ENCODE measurements around the gene EPS8L2. TPM values are rescaled to one million over a fixed set of nuclear protein-coding genes. Genes with fewer than 3 reads are reported as not detected.

The EPS8L2 gene
- polyA plus RNA-seq, 3 donors, result 0.55 TPM; not detected in 2

DNA sequence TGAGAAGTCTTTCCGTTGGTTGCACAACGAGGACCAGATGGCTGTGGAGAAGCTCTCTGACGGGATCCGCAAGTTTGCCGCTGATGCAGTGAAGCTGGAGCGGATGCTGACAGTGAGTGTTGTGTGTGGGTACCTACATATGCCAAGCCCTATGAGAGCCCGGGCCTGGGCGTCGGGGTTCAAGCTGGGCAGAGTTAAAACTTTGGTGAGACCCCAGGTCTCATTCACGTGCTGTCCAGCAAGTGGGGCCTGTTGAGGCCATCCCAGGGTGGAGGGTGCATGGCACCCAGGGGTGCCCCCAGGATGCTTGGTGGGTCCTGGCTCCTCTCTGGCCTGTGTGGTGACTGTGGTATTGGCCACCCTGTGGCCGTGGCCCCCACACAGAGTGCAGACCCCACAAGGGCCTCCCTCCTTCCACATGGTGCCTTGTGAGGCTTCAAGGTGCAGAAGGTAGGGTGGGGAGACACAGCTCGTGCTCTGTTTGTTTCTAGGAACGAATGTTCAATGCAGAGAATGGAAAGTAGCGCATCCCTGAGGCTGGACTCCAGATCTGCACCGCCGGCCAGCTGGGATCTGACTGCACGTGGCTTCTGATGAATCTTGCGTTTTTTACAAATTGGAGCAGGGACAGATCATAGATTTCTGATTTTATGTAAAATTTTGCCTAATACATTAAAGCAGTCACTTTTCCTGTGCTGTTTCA is 58.4 kb downstream of the EPS8L2 start:
- peak overlapping the region in 1 of 2 donors; percentile 26 for H3K27ac ChIP-seq (ENCODE audit: low read depth in 1 of 2, low read length in 2 of 2)
- no peak overlapping the region for H2AFZ ChIP-seq (ENCODE audit: insufficient read depth, low read depth, low read length, poor library complexity, severe bottlenecking)
- H3K9me3 ChIP-seq (replicated peaks in 1 of 2; ENCODE audit: control insufficient read depth in 1 of 2, insufficient read depth in 1 of 2, low read length in 2 of 2), result no peaks in the 10 kb centered on the region
- TF ChIP-seq, protein P1, sequence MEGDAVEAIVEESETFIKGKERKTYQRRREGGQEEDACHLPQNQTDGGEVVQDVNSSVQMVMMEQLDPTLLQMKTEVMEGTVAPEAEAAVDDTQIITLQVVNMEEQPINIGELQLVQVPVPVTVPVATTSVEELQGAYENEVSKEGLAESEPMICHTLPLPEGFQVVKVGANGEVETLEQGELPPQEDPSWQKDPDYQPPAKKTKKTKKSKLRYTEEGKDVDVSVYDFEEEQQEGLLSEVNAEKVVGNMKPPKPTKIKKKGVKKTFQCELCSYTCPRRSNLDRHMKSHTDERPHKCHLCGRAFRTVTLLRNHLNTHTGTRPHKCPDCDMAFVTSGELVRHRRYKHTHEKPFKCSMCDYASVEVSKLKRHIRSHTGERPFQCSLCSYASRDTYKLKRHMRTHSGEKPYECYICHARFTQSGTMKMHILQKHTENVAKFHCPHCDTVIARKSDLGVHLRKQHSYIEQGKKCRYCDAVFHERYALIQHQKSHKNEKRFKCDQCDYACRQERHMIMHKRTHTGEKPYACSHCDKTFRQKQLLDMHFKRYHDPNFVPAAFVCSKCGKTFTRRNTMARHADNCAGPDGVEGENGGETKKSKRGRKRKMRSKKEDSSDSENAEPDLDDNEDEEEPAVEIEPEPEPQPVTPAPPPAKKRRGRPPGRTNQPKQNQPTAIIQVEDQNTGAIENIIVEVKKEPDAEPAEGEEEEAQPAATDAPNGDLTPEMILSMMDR (IDR thresholded peaks at IDR 0.05), result no peak
- peaks cover 82% of the 10 kb centered on the region for H4K20me1 ChIP-seq (ENCODE audit: insufficient read depth, low read length)
- no peak overlapping the region for H3K9ac ChIP-seq (ENCODE audit: insufficient read depth, low read length, poor library complexity, severe bottlenecking)
- Mint-ChIP-seq H3K4me1 (peaks cover 9% of the 10 kb centered on the region), H3K27me3 (ENCODE audit: low read depth in 3 of 3) (no peaks in the 10 kb centered on the region), H3K27ac (no peak overlapping the region), H3K36me3 (peaks cover 50 to 74% of the 10 kb centered on the region in 2 donors), H3K9me3 (peaks cover 0 to 2% (median 0%) of the 10 kb centered on the region in 7 donors), H3K4me3 (no peak overlapping the region)
- 92% methylated on average over 15 of the region's 18 CpGs for WGBS (ENCODE audit: insufficient coverage)
- H3K36me3 ChIP-seq (replicated peaks in 1 of 2; ENCODE audit: control insufficient read depth in 1 of 2, insufficient read depth in 2 of 2, low read length in 2 of 2), result peaks cover 55 to 78% of the 10 kb centered on the region in 2 donors
- no peak overlapping the region for H3K4me2 ChIP-seq (replicated peaks; ENCODE audit: extremely low read depth, low read length, poor library complexity, severe bottlenecking)
- DNase-seq, result no peak
- no peak overlapping the region for H3K4me3 ChIP-seq (replicated peaks in 1 of 3; ENCODE audit: low read depth in 2 of 3, low read length in 3 of 3)
- intact Hi-C loops (cut with micrococcal nuclease), result loop anchor here in 1 of 2 donors (2.0 kb wide), 1 partner anchor 102 kb away; no protein-coding TSS in a partner anchor
- H3K4me1 ChIP-seq (ENCODE audit: control insufficient read depth in 1 of 2, insufficient read depth in 2 of 2, low read length in 2 of 2), result no peaks in the 10 kb centered on the region
- H3K27me3 ChIP-seq (ENCODE audit: control insufficient read depth in 2 of 2, insufficient read depth in 2 of 2, low read length in 2 of 2), result no peaks in the 10 kb centered on the region
- peaks cover 19% of the 10 kb centered on the region for H3K79me2 ChIP-seq (ENCODE audit: insufficient read depth, low read length)

DNA sequence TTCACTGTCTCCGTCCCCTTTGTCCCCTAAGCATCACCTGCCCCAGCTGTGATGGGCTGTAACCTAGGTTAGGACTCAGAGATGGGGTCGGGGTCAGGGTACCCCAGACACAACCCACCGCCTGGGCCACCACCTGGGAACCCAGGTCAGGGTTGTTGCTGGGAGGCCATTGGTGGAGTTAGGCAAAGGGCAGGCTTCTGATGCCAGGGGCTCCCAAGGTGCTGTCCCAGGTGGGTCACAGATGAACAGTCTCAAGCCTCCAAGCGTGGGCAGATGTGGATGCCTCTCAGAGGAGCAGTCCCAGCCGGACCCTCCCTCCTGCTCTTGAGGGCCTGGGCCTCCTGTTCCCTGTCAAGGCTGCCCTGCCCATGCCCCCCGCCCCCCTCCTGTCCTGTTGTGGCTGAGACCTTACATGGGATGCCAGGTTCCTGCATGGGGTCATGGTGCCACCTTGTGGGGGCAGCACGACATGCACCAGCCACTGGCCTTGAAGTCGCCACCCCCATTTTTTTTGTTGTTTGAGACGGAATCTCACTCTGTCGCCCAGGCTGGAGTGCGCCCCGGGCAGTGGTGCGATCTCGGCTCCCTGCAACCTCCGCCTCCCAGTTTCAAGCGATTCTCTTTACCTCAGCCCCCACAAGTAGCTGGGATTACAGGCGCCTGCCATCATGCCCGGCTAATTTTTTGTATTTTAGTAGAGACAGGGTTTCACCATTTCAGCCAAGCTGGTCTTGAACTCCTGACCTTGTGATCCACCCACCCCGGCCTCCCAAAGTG is 59.2 kb downstream of the EPS8L2 start:
- intact Hi-C loops (cut with micrococcal nuclease), result loop anchor here in 1 of 2 donors (2.0 kb wide), 1 partner anchor 102 kb away; no protein-coding TSS in a partner anchor
- H3K36me3 Mint-ChIP-seq, result peaks cover 47 to 74% of the 10 kb centered on the region in 2 donors
- Histone ChIP-seq H3K27ac (ENCODE audit: low read depth in 1 of 2, low read length in 2 of 2) (no peak overlapping the region), H3K27me3 (ENCODE audit: control insufficient read depth in 2 of 2, insufficient read depth in 2 of 2, low read length in 2 of 2) (no peaks in the 10 kb centered on the region), H4K20me1 (ENCODE audit: insufficient read depth, low read length) (peaks cover 75% of the 10 kb centered on the region), H3K36me3 (replicated peaks in 1 of 2; ENCODE audit: control insufficient read depth in 1 of 2, insufficient read depth in 2 of 2, low read length in 2 of 2) (peaks cover 52 to 76% of the 10 kb centered on the region in 2 donors), H2AFZ (ENCODE audit: insufficient read depth, low read depth, low read length, poor library complexity, severe bottlenecking) (no peak overlapping the region), H3K9ac (ENCODE audit: insufficient read depth, low read length, poor library complexity, severe bottlenecking) (no peak overlapping the region), H3K79me2 (ENCODE audit: insufficient read depth, low read length) (peaks cover 12% of the 10 kb centered on the region), H3K4me2 (replicated peaks; ENCODE audit: extremely low read depth, low read length, poor library complexity, severe bottlenecking) (no peak overlapping the region), H3K4me3 (replicated peaks in 1 of 3; ENCODE audit: low read depth in 2 of 3, low read length in 3 of 3) (no peak overlapping the region), H3K9me3 (replicated peaks in 1 of 2; ENCODE audit: control insufficient read depth in 1 of 2, insufficient read depth in 1 of 2, low read length in 2 of 2) (no peaks in the 10 kb centered on the region), H3K4me1 (ENCODE audit: control insufficient read depth in 1 of 2, insufficient read depth in 2 of 2, low read length in 2 of 2) (no peaks in the 10 kb centered on the region)
- DNase-seq, result peak; percentile 49 to 65 (median 52)
- TF ChIP-seq, protein P1 (IDR thresholded peaks at IDR 0.05), result peak; percentile 76
- WGBS (ENCODE audit: insufficient coverage), result 59% methylated on average over 8 of the region's 19 CpGs
- H3K27me3 Mint-ChIP-seq (ENCODE audit: low read depth in 3 of 3), result no peaks in the 10 kb centered on the region
- no peak overlapping the region for H3K4me3 Mint-ChIP-seq
- peak overlapping the region in 5 of 7 donors; percentile 33 to 87 (median 63) for H3K27ac Mint-ChIP-seq
- H3K4me1 Mint-ChIP-seq, result peaks cover 9% of the 10 kb centered on the region
- H3K9me3 Mint-ChIP-seq, result peaks cover 0 to 2% (median 0%) of the 10 kb centered on the region in 7 donors
